Measurements from ENCODE around the gene ZNF140. TPM values are rescaled to one million over a fixed set of nuclear protein-coding genes. Genes with fewer than 3 reads are reported as not detected.

ZNF140 gene
- 23.6 TPM for total RNA-seq

GRCh38 chr12:133080368-133081158, at the start of gene ZNF140:
Gene ZNF140, plus strand, starts transcription at chr12:133080923. Its CDS starts 398 bp downstream, at chr12:133081321.
- peaks cover 16% of the 10 kb centered on the region for H3K4me1 ChIP-seq (ENCODE audit: insufficient read depth, low read length)
- H3K4me3 ChIP-seq (ENCODE audit: low read length), result peak within 1 kb of the TSS; percentile 66
- peaks cover 71% of the 10 kb centered on the region for H3K9me3 ChIP-seq (ENCODE audit: low read depth, low read length)
- no peaks in the 10 kb centered on the region for H3K27me3 ChIP-seq (ENCODE audit: insufficient read depth, low read length)

DNA sequence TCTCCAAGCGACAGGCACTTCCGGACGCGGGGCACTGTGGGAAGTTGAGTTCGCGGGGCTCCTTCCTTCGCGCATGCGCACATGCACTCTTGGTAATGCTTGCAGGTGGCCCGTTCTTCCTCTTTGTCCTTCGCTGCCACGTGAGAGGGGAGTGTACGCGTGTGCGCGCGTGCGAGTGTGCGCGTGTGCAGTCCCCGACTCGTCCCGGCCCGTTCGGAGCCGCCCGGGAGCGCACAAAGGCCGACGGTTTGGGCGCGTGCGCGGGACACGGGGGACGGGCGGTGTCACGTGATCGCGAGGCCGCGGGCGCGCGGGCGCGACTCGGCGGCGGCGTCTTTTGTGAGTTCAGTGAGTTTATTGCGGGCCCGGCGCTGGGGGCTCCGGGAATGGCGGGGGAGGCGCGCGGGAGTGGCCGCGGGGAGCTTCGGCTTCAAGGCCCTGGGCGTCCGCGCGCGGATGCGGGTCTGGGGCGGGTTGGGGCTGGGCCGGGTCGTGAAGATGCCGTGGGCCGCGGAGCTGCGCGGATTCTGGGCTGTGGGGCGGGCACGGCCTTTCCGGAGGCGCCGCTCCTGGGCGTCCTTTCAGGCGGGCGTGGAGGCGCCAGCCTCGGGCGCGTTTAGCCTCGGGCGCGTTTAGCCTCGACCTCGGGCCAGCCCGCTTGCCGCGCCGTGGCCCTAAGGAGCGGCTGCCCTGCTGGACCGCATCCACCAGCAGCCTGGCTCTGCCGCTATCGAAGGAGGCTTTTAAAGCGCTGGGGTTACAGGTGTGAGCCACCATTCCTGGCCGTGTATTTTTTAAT, 43.3 kb upstream of the ZNF140 start, which contains the start of gene ZNF84:
ZNF84 (plus strand) TSS at position 303 of the 799 bp plus-strand sequence. CDS start 3,959 bp downstream, outside the sequence.
- peak within 1 kb of the TSS; percentile 60 for H3K4me3 ChIP-seq (ENCODE audit: low read length)
- H3K9me3 ChIP-seq (ENCODE audit: low read depth, low read length), result peaks cover 48% of the 10 kb centered on the region
- H3K4me1 ChIP-seq (ENCODE audit: insufficient read depth, low read length), result peaks cover 9% of the 10 kb centered on the region
- no peaks in the 10 kb centered on the region for H3K27me3 ChIP-seq (ENCODE audit: insufficient read depth, low read length)

GRCh38 chr12:133038118-133038709, 42.5 kb upstream of the ZNF140 start:
- H3K4me1 ChIP-seq (ENCODE audit: insufficient read depth, low read length), result peaks cover 9% of the 10 kb centered on the region
- no peaks in the 10 kb centered on the region for H3K27me3 ChIP-seq (ENCODE audit: insufficient read depth, low read length)
- H3K4me3 ChIP-seq (ENCODE audit: low read length), result peak overlapping the region; percentile 60
- H3K9me3 ChIP-seq (ENCODE audit: low read depth, low read length), result peaks cover 54% of the 10 kb centered on the region

DNA sequence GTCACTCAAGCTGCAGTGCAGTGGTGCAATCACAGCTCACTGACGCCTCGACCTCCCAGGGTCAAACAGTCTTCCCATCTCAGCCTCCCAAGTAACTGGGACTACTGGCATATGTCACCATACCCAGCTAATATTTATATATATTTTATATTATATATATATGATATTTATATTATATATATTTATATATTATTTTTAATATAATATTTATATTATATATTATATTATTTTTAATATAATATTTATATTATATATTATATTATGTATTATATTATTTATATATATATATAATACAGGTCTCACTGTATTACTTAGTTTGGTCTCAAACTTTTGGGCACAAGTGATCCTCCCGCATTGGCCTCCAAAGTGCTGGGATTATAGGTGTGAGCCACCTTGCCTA, 34.0 kb upstream of the ZNF140 start:
- Histone ChIP-seq H3K4me1 (ENCODE audit: insufficient read depth, low read length) (no peaks in the 10 kb centered on the region), H3K27me3 (ENCODE audit: insufficient read depth, low read length) (no peaks in the 10 kb centered on the region), H3K4me3 (ENCODE audit: low read length) (no peak overlapping the region), H3K9me3 (ENCODE audit: low read depth, low read length) (peaks cover 93% of the 10 kb centered on the region)

GRCh38 chr12:133057446-133057845, 23.3 kb upstream of the ZNF140 start:
- Histone ChIP-seq H3K4me1 (ENCODE audit: insufficient read depth, low read length) (no peaks in the 10 kb centered on the region), H3K4me3 (ENCODE audit: low read length) (no peak overlapping the region), H3K9me3 (ENCODE audit: low read depth, low read length) (peaks cover 99% of the 10 kb centered on the region), H3K27me3 (ENCODE audit: insufficient read depth, low read length) (no peaks in the 10 kb centered on the region)

DNA sequence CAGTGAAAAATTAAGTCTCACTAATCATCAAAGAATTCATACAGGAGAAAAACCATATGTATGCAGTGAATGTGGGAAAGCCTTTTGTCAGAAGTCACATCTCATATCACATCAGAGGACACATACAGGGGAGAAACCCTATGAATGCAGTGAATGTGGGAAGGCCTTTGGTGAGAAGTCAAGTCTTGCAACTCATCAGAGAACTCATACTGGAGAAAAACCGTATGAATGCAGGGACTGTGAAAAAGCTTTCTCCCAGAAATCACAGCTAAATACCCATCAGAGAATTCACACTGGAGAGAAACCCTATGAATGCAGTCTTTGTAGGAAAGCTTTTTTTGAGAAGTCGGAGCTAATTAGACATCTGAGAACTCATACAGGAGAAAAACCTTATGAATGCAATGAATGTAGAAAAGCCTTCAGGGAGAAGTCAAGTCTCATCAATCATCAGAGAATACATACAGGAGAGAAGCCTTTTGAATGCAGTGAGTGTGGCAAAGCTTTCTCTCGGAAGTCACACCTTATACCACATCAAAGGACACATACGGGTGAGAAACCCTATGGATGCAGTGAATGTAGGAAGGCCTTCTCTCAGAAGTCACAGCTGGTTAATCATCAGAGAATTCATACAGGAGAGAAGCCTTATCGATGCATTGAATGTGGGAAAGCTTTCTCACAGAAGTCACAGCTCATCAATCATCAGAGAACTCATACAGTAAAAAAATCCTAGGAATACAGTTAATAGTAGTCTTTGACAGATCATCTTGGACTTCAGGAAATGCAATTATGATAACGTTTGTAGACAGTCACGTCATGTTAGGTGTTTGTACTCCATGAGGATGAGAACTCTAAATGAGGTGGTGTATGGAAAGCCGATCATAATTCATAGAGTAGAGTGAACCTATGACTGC, 22.3 kb upstream of the ZNF140 start:
- H3K4me3 ChIP-seq (ENCODE audit: low read length), result no peak overlapping the region
- peaks cover 99% of the 10 kb centered on the region for H3K9me3 ChIP-seq (ENCODE audit: low read depth, low read length)
- no peaks in the 10 kb centered on the region for H3K4me1 ChIP-seq (ENCODE audit: insufficient read depth, low read length)
- H3K27me3 ChIP-seq (ENCODE audit: insufficient read depth, low read length), result no peaks in the 10 kb centered on the region

- H3K4me1 ChIP-seq (ENCODE audit: insufficient read depth, low read length), result no peaks in the 10 kb centered on the region
- H3K27me3 ChIP-seq (ENCODE audit: insufficient read depth, low read length), result no peaks in the 10 kb centered on the region
- H3K4me3 ChIP-seq (ENCODE audit: low read length), result no peak overlapping the region
- H3K9me3 ChIP-seq (ENCODE audit: low read depth, low read length), result peaks cover 98% of the 10 kb centered on the region
Measured at GRCh38 chr12:133061954-133062353, 18.8 kb upstream of the ZNF140 start.

DNA sequence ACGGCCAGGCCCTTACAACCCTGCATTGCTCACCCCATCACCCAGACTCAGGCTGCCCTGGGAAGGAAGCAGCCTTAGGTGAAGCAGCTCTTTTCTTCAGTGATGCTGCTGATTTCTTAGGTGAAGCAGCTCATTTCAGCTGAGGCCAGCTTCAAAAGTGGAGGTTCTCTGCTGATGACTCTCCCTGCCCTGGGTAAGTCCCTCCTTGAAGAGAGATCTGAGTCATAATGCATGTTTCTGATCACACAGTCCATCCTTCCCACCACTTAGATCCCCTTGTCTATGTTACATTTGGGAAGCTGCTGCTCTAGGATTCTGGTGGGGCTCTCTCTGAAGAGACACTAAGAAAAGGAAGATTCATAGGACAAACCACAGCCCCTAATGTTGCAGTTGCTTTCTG, 17.2 kb upstream of the ZNF140 start:
- no peak overlapping the region for H3K4me3 ChIP-seq (ENCODE audit: low read length)

DNA sequence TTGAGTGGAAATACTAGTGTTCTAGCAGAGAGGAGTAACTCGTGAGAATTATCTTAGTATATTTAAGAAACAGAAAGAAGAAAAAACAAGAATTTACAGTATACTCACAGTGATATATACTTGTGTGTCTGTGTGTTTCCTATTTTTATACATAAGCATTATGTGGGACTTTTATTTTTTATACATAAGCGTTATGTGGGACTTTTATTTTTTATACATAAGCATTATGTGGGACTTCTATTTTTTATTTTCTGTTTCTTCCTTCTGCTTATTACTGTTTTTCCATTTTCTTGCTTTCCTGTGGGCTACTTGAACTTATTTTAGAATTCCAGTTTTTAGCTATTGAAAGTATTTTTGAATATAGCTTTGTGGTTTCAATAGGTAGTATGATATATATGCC, 6.9 kb upstream of the ZNF140 start:
- H3K4me1 ChIP-seq (ENCODE audit: insufficient read depth, low read length), result no peaks in the 10 kb centered on the region
- H3K27me3 ChIP-seq (ENCODE audit: insufficient read depth, low read length), result no peaks in the 10 kb centered on the region
- peaks cover 64% of the 10 kb centered on the region for H3K9me3 ChIP-seq (ENCODE audit: low read depth, low read length)
- H3K4me3 ChIP-seq (ENCODE audit: low read length), result no peak overlapping the region

More for the DNA sequence above, 17.2 kb upstream of the ZNF140 start:
- no peaks in the 10 kb centered on the region for H3K27me3 ChIP-seq (ENCODE audit: insufficient read depth, low read length)
- no peaks in the 10 kb centered on the region for H3K4me1 ChIP-seq (ENCODE audit: insufficient read depth, low read length)
- H3K9me3 ChIP-seq (ENCODE audit: low read depth, low read length), result peaks cover 95% of the 10 kb centered on the region

DNA sequence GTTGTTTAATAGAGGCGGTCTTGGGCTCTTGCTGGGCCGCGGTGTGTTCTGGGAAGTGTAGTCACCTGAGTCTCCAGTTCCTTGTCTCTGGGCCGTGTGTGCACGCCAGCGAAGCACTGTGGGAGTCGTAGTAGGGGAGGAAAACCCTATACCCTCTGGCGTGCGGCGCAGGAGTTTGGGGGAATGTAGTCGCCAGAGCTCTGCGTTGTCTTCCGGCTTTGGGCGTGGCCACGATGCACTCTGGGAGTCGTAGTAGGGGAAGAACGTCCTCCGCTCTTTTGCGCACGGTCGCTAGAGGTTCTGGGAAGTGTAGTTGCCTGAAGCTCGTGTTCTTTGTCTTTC, 726 bp upstream of the ZNF140 start:
- Histone ChIP-seq H3K27me3 (ENCODE audit: insufficient read depth, low read length) (no peaks in the 10 kb centered on the region), H3K4me1 (ENCODE audit: insufficient read depth, low read length) (peaks cover 16% of the 10 kb centered on the region), H3K9me3 (ENCODE audit: low read depth, low read length) (peaks cover 69% of the 10 kb centered on the region), H3K4me3 (ENCODE audit: low read length) (peak overlapping the region; percentile 66)

DNA sequence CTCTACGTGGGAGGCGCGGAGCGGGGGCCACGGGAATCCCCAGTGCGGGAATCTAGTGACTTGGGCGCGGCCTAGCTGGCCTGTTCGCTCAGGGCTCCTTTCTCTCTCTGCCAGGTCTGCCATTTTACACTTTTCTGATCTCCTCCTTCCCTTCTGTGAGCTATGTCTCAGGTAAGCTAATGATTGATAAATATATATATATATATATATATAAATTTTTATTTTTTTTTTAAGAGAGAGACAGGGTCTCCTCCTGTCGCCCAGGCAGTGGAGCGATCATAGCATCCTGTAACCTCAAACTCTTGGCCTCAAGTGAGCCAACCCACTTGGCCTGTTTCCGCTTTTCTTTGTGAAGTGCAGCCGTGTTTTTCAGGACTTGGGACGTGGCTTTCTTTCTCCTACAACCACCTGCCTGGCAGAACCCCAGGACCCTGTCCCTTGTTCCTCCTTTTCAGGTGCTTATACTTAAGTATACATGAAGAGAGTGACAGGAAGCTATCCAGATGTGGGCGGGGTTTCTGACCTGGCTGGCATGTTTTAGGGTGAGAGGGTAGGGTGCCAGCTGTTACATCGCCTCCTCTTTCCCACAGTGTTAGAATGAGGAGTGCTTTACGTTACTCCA, 547 bp downstream of the ZNF140 start:
- Histone ChIP-seq H3K4me3 (ENCODE audit: low read length) (peak overlapping the region; percentile 66), H3K4me1 (ENCODE audit: insufficient read depth, low read length) (peaks cover 16% of the 10 kb centered on the region), H3K27me3 (ENCODE audit: insufficient read depth, low read length) (no peaks in the 10 kb centered on the region), H3K9me3 (ENCODE audit: low read depth, low read length) (peaks cover 71% of the 10 kb centered on the region)

DNA sequence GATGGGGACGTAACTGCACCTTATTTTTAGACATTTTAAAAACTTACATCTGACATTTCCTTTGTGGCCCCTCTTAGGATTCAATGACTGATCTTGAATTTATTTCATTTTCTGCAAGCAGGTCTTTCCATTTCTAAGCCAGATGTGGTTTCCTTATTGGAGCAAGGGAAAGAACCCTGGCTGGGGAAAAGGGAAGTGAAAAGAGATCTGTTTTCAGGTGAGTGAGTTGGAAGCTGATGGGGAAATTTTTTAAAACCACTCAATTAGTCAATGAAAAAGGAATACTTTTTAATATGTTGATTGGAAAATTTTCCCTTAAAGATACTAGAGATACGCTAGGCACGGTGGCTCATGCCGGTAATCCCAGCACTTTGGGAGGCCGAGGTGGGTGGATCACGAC, 2.6 kb downstream of the ZNF140 start:
- peaks cover 67% of the 10 kb centered on the region for H3K9me3 ChIP-seq (ENCODE audit: low read depth, low read length)
- no peaks in the 10 kb centered on the region for H3K27me3 ChIP-seq (ENCODE audit: insufficient read depth, low read length)
- H3K4me1 ChIP-seq (ENCODE audit: insufficient read depth, low read length), result peaks cover 16% of the 10 kb centered on the region
- H3K4me3 ChIP-seq (ENCODE audit: low read length), result no peak overlapping the region

GRCh38 chr12:133105620-133106019, 24.9 kb downstream of the ZNF140 start:
- Histone ChIP-seq H3K9me3 (ENCODE audit: low read depth, low read length) (peaks cover 100% of the 10 kb centered on the region), H3K4me3 (ENCODE audit: low read length) (no peak overlapping the region)

GRCh38 chr12:133106253-133106652, 25.5 kb downstream of the ZNF140 start:
- H3K4me3 ChIP-seq (ENCODE audit: low read length), result no peak overlapping the region
- no peaks in the 10 kb centered on the region for H3K27me3 ChIP-seq (ENCODE audit: insufficient read depth, low read length)
- peaks cover 100% of the 10 kb centered on the region for H3K9me3 ChIP-seq (ENCODE audit: low read depth, low read length)
- no peaks in the 10 kb centered on the region for H3K4me1 ChIP-seq (ENCODE audit: insufficient read depth, low read length)

More at GRCh38 chr12:133105620-133106019, 24.9 kb downstream of the ZNF140 start:
- Histone ChIP-seq H3K27me3 (ENCODE audit: insufficient read depth, low read length) (no peaks in the 10 kb centered on the region), H3K4me1 (ENCODE audit: insufficient read depth, low read length) (no peaks in the 10 kb centered on the region)

All from mononuclear cell (primary cell).